Astrocyte of the cerebellum (primary cell): ENCODE data around the gene GRIN3A.

ENCODE experiments used
- DNase-seq: peaks from one replicate; pipeline ENCODE4 v3.0.0-alpha.2; 2011; ENCODE audit warnings: low read depth
- H3K4me3 ChIP-seq: 2 replicates; pipeline ENCODE4 v1.5.1; 2011; ENCODE audit warnings: mild to moderate bottlenecking, low read depth, low read length, moderate library complexity
- CTCF ChIP-seq: IDR thresholded peaks from 2 replicates; pipeline ENCODE4 v1.5.1; 2012; ENCODE audit warnings: low read length, low read depth, moderate library complexity, mild to moderate bottlenecking; ENCODE audit errors: missing control alignments
- in situ Hi-C: cut with HindIII; loops from 2 replicates; pipeline ENCODE4 v1.10.0; 2017; ENCODE audit warnings: low sequenced_read_pairs

GRIN3A gene

DNA sequence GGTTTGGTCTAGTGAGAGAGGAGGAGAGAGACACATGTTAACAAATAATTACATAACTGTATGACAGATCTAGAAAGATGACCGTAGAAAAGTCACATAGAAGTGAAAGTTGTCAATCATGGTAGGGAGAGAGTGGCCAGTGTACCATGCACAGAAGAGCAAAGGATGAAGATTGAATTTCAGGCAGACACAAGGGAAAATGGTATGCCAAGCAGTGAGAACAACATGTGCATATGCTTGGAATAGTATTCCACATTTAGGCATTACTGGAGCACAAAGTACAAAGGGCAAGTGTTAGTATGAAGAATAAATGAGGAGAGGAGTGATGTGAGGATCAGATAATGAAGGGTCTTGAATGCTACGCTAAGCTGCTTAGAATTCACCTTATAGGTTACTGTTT lies 20.3 kb downstream of the GRIN3A start:
- no peak overlapping the region for H3K4me3 ChIP-seq
- TF ChIP-seq CTCF: no peak
- in situ Hi-C loops: no loop called here
- no peak for DNase-seq

- H3K4me3 ChIP-seq: no peak overlapping the region
- DNase-seq: no peak
- no peak for TF ChIP-seq CTCF
- in situ Hi-C loops: no loop called here
Observed at GRCh38 chr9:101716629-101717028, 21.8 kb downstream of the GRIN3A start.

DNA sequence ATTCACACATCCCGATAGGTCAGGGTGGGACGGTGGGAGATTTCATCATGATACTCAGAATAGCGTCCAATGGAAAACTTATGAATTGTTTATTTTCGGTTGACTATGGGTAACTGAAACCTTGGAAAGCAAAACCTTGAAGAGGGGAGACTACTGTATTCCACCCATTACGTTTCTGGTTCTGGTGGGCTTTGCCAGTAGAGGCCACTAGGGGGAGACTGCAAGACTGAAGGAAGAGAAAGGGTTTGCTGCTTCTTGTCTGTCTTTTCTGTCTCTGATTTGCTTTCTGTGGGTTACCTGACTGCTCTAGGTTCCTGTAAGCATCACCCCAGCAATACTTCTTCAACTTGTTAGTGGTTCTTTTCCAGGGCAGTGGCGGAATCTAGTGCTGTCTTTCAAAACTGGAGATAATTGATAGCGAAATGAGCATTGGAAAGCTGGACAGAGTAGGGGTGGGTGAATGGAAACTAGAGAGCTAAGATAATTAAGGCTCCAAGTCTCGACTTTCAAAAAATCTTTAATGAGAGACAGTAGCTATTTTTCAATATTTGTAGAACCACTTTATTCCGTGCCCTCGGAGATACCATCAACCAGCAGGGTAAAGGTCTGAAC lies 27.0 kb downstream of the GRIN3A start:
- peak; percentile 66 for TF ChIP-seq CTCF
- in situ Hi-C loops: no loop called here
- DNase-seq: no peak
- H3K4me3 ChIP-seq: no peak overlapping the region

GRCh38 chr9:101708855-101709254 lies 29.6 kb downstream of the GRIN3A start:
- no peak for TF ChIP-seq CTCF
- in situ Hi-C loops: no loop called here
- no peak for DNase-seq
- H3K4me3 ChIP-seq: no peak overlapping the region

GRCh38 chr9:101707721-101708120 lies 30.7 kb downstream of the GRIN3A start:
- H3K4me3 ChIP-seq: no peak overlapping the region
- DNase-seq: no peak
- in situ Hi-C loops: no loop called here
- no peak for TF ChIP-seq CTCF

GRCh38 chr9:101706997-101707396 lies 31.4 kb downstream of the GRIN3A start:
- no peak for DNase-seq
- in situ Hi-C loops: no loop called here
- TF ChIP-seq CTCF: no peak
- H3K4me3 ChIP-seq: no peak overlapping the region
